ENCODE data around the gene SPIN4.

SPIN4 gene

GRCh38 chrX:63350465-63350877, 661 bp downstream of the SPIN4 start:
- Histone ChIP-seq H3K4me3 (ENCODE audit: low read length in 2 of 2) (peak overlapping the region; percentile 80 to 87), H3K4me1 (ENCODE audit: control insufficient read depth in 2 of 2, insufficient read depth in 2 of 2, low read length in 2 of 2) (peaks cover 0 to 4% of the 10 kb centered on the region in 2 donors), H3K27ac (ENCODE audit: low read depth in 2 of 2, low read length in 2 of 2) (peak overlapping the region in 1 of 2 donors; percentile 82), H3K9me3 (ENCODE audit: control insufficient read depth in 2 of 2, low read length in 2 of 2) (no peaks in the 10 kb centered on the region), H3K9ac (ENCODE audit: low read depth in 1 of 2, low read length in 2 of 2) (peak overlapping the region; percentile 61 to 71), H3K36me3 (ENCODE audit: control insufficient read depth in 2 of 2, insufficient read depth in 2 of 2, low read length in 2 of 2) (no peaks in the 10 kb centered on the region), H3K27me3 (ENCODE audit: control insufficient read depth in 2 of 2, insufficient read depth in 2 of 2, low read length in 2 of 2) (no peaks in the 10 kb centered on the region)

- no peaks in the 10 kb centered on the region for H3K9me3 ChIP-seq (ENCODE audit: control insufficient read depth in 2 of 2, low read length in 2 of 2)
- H3K9ac ChIP-seq (ENCODE audit: low read depth in 1 of 2, low read length in 2 of 2) = no peak overlapping the region
- peak overlapping the region in 1 of 2 donors; percentile 8 for H3K4me3 ChIP-seq (ENCODE audit: low read length in 2 of 2)
- no peaks in the 10 kb centered on the region for H3K27me3 ChIP-seq (ENCODE audit: control insufficient read depth in 2 of 2, insufficient read depth in 2 of 2, low read length in 2 of 2)
- no peak overlapping the region for H3K27ac ChIP-seq (ENCODE audit: low read depth in 2 of 2, low read length in 2 of 2)
- H3K36me3 ChIP-seq (ENCODE audit: control insufficient read depth in 2 of 2, insufficient read depth in 2 of 2, low read length in 2 of 2) = no peaks in the 10 kb centered on the region
- peaks cover 0 to 4% of the 10 kb centered on the region in 2 donors for H3K4me1 ChIP-seq (ENCODE audit: control insufficient read depth in 2 of 2, insufficient read depth in 2 of 2, low read length in 2 of 2)
These were observed 1.8 kb downstream of the SPIN4 start for GRCh38 chrX:63349307-63349706.

GRCh38 chrX:63330681-63331080, 20.5 kb downstream of the SPIN4 start:
- no peak overlapping the region for H3K9ac ChIP-seq (ENCODE audit: low read depth in 1 of 2, low read length in 2 of 2)
- no peaks in the 10 kb centered on the region for H3K9me3 ChIP-seq (ENCODE audit: control insufficient read depth in 2 of 2, low read length in 2 of 2)
- no peaks in the 10 kb centered on the region for H3K4me1 ChIP-seq (ENCODE audit: control insufficient read depth in 2 of 2, insufficient read depth in 2 of 2, low read length in 2 of 2)
- no peak overlapping the region for H3K27ac ChIP-seq (ENCODE audit: low read depth in 2 of 2, low read length in 2 of 2)
- H3K4me3 ChIP-seq (ENCODE audit: low read length in 2 of 2) = no peak overlapping the region
- no peaks in the 10 kb centered on the region for H3K36me3 ChIP-seq (ENCODE audit: control insufficient read depth in 2 of 2, insufficient read depth in 2 of 2, low read length in 2 of 2)
- no peaks in the 10 kb centered on the region for H3K27me3 ChIP-seq (ENCODE audit: control insufficient read depth in 2 of 2, insufficient read depth in 2 of 2, low read length in 2 of 2)

GRCh38 chrX:63327788-63328187, 23.3 kb downstream of the SPIN4 start:
- Histone ChIP-seq H3K4me1 (ENCODE audit: control insufficient read depth in 2 of 2, insufficient read depth in 2 of 2, low read length in 2 of 2) (no peaks in the 10 kb centered on the region), H3K9me3 (ENCODE audit: control insufficient read depth in 2 of 2, low read length in 2 of 2) (no peaks in the 10 kb centered on the region), H3K27ac (ENCODE audit: low read depth in 2 of 2, low read length in 2 of 2) (no peak overlapping the region), H3K36me3 (ENCODE audit: control insufficient read depth in 2 of 2, insufficient read depth in 2 of 2, low read length in 2 of 2) (no peaks in the 10 kb centered on the region), H3K4me3 (ENCODE audit: low read length in 2 of 2) (no peak overlapping the region), H3K9ac (ENCODE audit: low read depth in 1 of 2, low read length in 2 of 2) (no peak overlapping the region), H3K27me3 (ENCODE audit: control insufficient read depth in 2 of 2, insufficient read depth in 2 of 2, low read length in 2 of 2) (no peaks in the 10 kb centered on the region)

- H3K9me3 ChIP-seq (ENCODE audit: control insufficient read depth in 2 of 2, low read length in 2 of 2) = no peaks in the 10 kb centered on the region
These were observed 51.5 kb downstream of the SPIN4 start for GRCh38 chrX:63299596-63299995.

More at GRCh38 chrX:63299596-63299995, 51.5 kb downstream of the SPIN4 start:
- no peaks in the 10 kb centered on the region for H3K4me1 ChIP-seq (ENCODE audit: control insufficient read depth in 2 of 2, insufficient read depth in 2 of 2, low read length in 2 of 2)
- no peaks in the 10 kb centered on the region for H3K36me3 ChIP-seq (ENCODE audit: control insufficient read depth in 2 of 2, insufficient read depth in 2 of 2, low read length in 2 of 2)
- no peak overlapping the region for H3K4me3 ChIP-seq (ENCODE audit: low read length in 2 of 2)
- no peak overlapping the region for H3K27ac ChIP-seq (ENCODE audit: low read depth in 2 of 2, low read length in 2 of 2)
- H3K9ac ChIP-seq (ENCODE audit: low read depth in 1 of 2, low read length in 2 of 2) = no peak overlapping the region
- H3K27me3 ChIP-seq (ENCODE audit: control insufficient read depth in 2 of 2, insufficient read depth in 2 of 2, low read length in 2 of 2) = no peaks in the 10 kb centered on the region
